WTC11 (cell line): Measurements from ENCODE around the gene MACROD2. TPM values are rescaled to one million over a fixed set of nuclear protein-coding genes. Genes with fewer than 3 reads are reported as not detected.

Experiments
- ATAC-seq: fragments of 200-7000 bp; cut with Tn5 transposase; 2 replicates; pipeline ENCODE4 v1.10.0; 2021; ENCODE audit warnings: mild to moderate bottlenecking, moderate library complexity
- CTCF ChIA-PET: fragments of 300-600 bp; sonication (Branson Sonifier 250); formaldehyde crosslinking; loops from one replicate; lab custom pipeline; 2021; ENCODE audit warnings: antibody characterized with exemption; lab: Charles Lee
- POLR2A ChIA-PET: fragments of 350-600 bp; sonication (Branson Sonifier 250); formaldehyde crosslinking; loops from one replicate; lab custom pipeline; 2021; ENCODE audit warnings: antibody characterized with exemption; lab: Charles Lee
- DNase-seq: peaks from one replicate; pipeline ENCODE4 v3.0.0; 2021; ENCODE audit warnings: low spot score
- H3K27ac Mint-ChIP-seq: 2 replicates; pipeline ENCODE4 v1.8.0; 2021; ENCODE audit warnings: mixed read lengths
- H3K27me3 Mint-ChIP-seq: 2 replicates; pipeline ENCODE4 v1.8.0; 2021; ENCODE audit warnings: low read depth, mild to moderate bottlenecking, moderate library complexity, mixed read lengths
- H3K36me3 Mint-ChIP-seq: 2 replicates; pipeline ENCODE4 v1.8.0; 2021; ENCODE audit warnings: mixed read lengths
- H3K4me1 Mint-ChIP-seq: 2 replicates; pipeline ENCODE4 v1.8.0; 2022; ENCODE audit warnings: mixed read lengths
- H3K4me3 Mint-ChIP-seq: 2 replicates; pipeline ENCODE4 v1.8.0; 2021; ENCODE audit warnings: mild to moderate bottlenecking, moderate library complexity, mixed read lengths
- H3K9me3 Mint-ChIP-seq: 2 replicates; pipeline ENCODE4 v1.8.0; 2021; ENCODE audit warnings: mixed read lengths
- CBFB ChIP-seq: sonication (generic); formaldehyde crosslinking; IDR thresholded peaks from 2 replicates; pipeline ENCODE4 v1.8.1; 2022; ENCODE audit warnings: mild to moderate bottlenecking, low read depth, missing genetic modification reagents
- CTCF ChIP-seq: fragments of 200-600 bp; IDR thresholded peaks from 2 replicates; pipeline ENCODE4 v1.8.0; 2022; ENCODE audit warnings: antibody characterized with exemption
- ETV6 ChIP-seq: sonication (generic); formaldehyde crosslinking; IDR thresholded peaks from 2 replicates; pipeline ENCODE4 v1.8.1; 2022; ENCODE audit warnings: mild to moderate bottlenecking, missing genetic modification reagents
- FOXK1 ChIP-seq: sonication (generic); formaldehyde crosslinking; IDR thresholded peaks from 2 replicates; pipeline ENCODE4 v1.8.0; 2022; ENCODE audit warnings: mild to moderate bottlenecking, moderate library complexity, missing genetic modification reagents
- JUN ChIP-seq: sonication (generic); formaldehyde crosslinking; IDR thresholded peaks from 2 replicates; pipeline ENCODE4 v1.8.0; 2023; ENCODE audit warnings: mild to moderate bottlenecking, missing genetic modification reagents
- NR1H2 ChIP-seq: sonication (generic); formaldehyde crosslinking; IDR thresholded peaks from 2 replicates; pipeline ENCODE4 v1.9.0; 2021; ENCODE audit warnings: mild to moderate bottlenecking, moderate library complexity, missing genetic modification reagents
- OVOL2 ChIP-seq: fragments of 250-450 bp; sonication (Bioruptor Pico); IDR thresholded peaks from 2 replicates; pipeline ENCODE4 v1.9.0; 2021; ENCODE audit warnings: mild to moderate bottlenecking, borderline replicate concordance
- SMAD3 ChIP-seq: sonication (generic); formaldehyde crosslinking; IDR thresholded peaks from 2 replicates; pipeline ENCODE4 v1.8.0; 2022; ENCODE audit warnings: missing genetic modification reagents, mild to moderate bottlenecking, borderline replicate concordance
- SOX15 ChIP-seq: fragments of 250-450 bp; sonication (Bioruptor Pico); IDR thresholded peaks from 2 replicates; pipeline ENCODE4 v1.9.0; 2021; ENCODE audit warnings: mild to moderate bottlenecking
- SP1 ChIP-seq: sonication (generic); formaldehyde crosslinking; conservative IDR thresholded peaks from 2 replicates; pipeline ENCODE4 v1.8.1; 2022; ENCODE audit warnings: missing genetic modification reagents
- TEAD1 ChIP-seq: sonication (generic); formaldehyde crosslinking; IDR thresholded peaks from 2 replicates; pipeline ENCODE4 v1.8.0; 2022; ENCODE audit warnings: mild to moderate bottlenecking, missing genetic modification reagents
- ZBTB21 ChIP-seq: sonication (generic); formaldehyde crosslinking; IDR thresholded peaks from 2 replicates; pipeline ENCODE4 v1.8.1; 2023; ENCODE audit warnings: mild to moderate bottlenecking, missing genetic modification reagents, borderline replicate concordance
- ZNF317 ChIP-seq: sonication (generic); formaldehyde crosslinking; IDR thresholded peaks from 2 replicates; pipeline ENCODE4 v1.8.1; 2023; ENCODE audit warnings: low read depth, mild to moderate bottlenecking, moderate library complexity, missing genetic modification reagents, borderline replicate concordance
- ZNF416 ChIP-seq: fragments of 250-450 bp; sonication (Bioruptor Pico); IDR thresholded peaks from 2 replicates; pipeline ENCODE4 v1.9.0; 2021; ENCODE audit warnings: mild to moderate bottlenecking, inconsistent platforms
- total RNA-seq: library from RNA; stranded (reverse); gene quantifications from 3 replicates; pipeline ENCODE4 v1.2.3, GENCODE V29; 2021
- TF ChIP-seq, protein P1 (sequence below): sonication (generic); formaldehyde crosslinking; conservative IDR thresholded peaks from 2 replicates; pipeline ENCODE4 v1.8.1; 2022; ENCODE audit warnings: mild to moderate bottlenecking, missing genetic modification reagents
- TF ChIP-seq, protein P2 (sequence below): sonication (generic); formaldehyde crosslinking; IDR thresholded peaks from 2 replicates; pipeline ENCODE4 v1.8.1; 2023; ENCODE audit warnings: mild to moderate bottlenecking, missing genetic modification reagents
- TF ChIP-seq, protein P3 (sequence below): sonication (generic); formaldehyde crosslinking; IDR thresholded peaks from 2 replicates; pipeline ENCODE4 v1.8.1; 2023; ENCODE audit warnings: mild to moderate bottlenecking, missing genetic modification reagents, moderate library complexity
- TF ChIP-seq, protein P4 (sequence below): sonication (generic); formaldehyde crosslinking; IDR thresholded peaks from 2 replicates; pipeline ENCODE4 v1.8.0; 2023; ENCODE audit warnings: missing genetic modification reagents, mild to moderate bottlenecking, borderline replicate concordance
- TF ChIP-seq, protein P5 (sequence below): fragments of 250-450 bp; sonication (Bioruptor Pico); conservative IDR thresholded peaks from 2 replicates; pipeline ENCODE4 v1.9.0; 2021; ENCODE audit warnings: mild to moderate bottlenecking
- TF ChIP-seq, protein P6 (sequence below): sonication (generic); formaldehyde crosslinking; IDR thresholded peaks from 2 replicates; pipeline ENCODE4 v1.8.1; 2023; ENCODE audit warnings: mild to moderate bottlenecking, moderate library complexity, missing genetic modification reagents

Gene MACROD2
- total RNA-seq, 1 experiment from 2014 or later: 4.1 TPM

DNA sequence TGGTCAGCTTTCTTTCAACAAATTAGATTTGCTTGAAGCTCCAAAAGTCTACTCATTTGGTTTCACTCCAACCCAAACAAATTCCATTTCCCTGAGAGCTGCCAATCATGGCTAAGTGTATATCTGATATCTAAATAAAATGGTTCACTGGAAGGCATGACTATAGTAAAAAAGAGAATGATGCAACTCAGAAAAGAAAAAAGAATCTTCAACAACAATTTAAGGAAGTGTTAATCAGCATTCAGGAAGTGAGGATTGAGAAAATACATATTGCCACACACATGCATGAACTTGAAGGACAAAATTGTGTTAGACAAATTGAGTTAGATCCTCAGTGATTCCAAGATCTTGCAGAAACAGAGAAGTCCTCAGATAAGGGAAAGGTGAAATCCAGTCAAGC lies 1315.0 kb downstream of the MACROD2 start:
- Mint-ChIP-seq H3K27ac (no peak overlapping the region), H3K4me1 (0 out of 2 replicates have a peak, but pooled peaks cover 3% of the 10 kb centered on the region), H3K4me3 (no peak overlapping the region), H3K36me3 (no peaks in the 10 kb centered on the region), H3K27me3 (no peaks in the 10 kb centered on the region; the same call in 1 of the 2 replicates), H3K9me3 (peaks cover 6% of the 10 kb centered on the region; the same call in 1 of the 2 replicates)
- TF ChIP-seq, protein P1, sequence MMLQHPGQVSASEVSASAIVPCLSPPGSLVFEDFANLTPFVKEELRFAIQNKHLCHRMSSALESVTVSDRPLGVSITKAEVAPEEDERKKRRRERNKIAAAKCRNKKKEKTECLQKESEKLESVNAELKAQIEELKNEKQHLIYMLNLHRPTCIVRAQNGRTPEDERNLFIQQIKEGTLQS (CRISPR knock-in tag): no peak
- TF ChIP-seq ZBTB21 (CRISPR knock-in tag) (no peak), SMAD3 (CRISPR knock-in tag) (no peak), ETV6 (no peak), CTCF (no peak), ZNF416 (CRISPR knock-in tag) (no peak)
- TF ChIP-seq, protein P2, sequence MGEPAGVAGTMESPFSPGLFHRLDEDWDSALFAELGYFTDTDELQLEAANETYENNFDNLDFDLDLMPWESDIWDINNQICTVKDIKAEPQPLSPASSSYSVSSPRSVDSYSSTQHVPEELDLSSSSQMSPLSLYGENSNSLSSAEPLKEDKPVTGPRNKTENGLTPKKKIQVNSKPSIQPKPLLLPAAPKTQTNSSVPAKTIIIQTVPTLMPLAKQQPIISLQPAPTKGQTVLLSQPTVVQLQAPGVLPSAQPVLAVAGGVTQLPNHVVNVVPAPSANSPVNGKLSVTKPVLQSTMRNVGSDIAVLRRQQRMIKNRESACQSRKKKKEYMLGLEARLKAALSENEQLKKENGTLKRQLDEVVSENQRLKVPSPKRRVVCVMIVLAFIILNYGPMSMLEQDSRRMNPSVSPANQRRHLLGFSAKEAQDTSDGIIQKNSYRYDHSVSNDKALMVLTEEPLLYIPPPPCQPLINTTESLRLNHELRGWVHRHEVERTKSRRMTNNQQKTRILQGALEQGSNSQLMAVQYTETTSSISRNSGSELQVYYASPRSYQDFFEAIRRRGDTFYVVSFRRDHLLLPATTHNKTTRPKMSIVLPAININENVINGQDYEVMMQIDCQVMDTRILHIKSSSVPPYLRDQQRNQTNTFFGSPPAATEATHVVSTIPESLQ (CRISPR knock-in tag): no peak
- ChIA-PET POLR2A (no interaction called here), CTCF (no interaction called here)
- ATAC-seq: no peak
- no peak for DNase-seq

DNA sequence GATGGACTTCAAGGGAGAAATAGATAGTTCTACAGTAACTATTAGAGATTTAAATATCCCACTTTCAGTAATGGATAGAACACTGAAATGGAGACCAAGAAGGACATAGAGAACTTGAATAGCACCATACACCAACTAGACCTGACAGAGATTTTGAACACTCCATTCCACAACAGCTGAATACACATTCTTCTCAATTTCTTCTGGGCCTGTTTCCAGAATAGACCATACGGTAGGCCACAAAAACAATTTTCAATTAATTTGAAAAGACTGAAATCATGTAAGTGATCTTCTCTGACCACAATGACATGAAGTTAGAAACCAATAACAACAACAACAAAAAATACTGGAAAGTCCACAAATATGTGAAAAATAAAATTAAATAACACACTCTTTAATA lies 1321.2 kb downstream of the MACROD2 start:
- H3K36me3 Mint-ChIP-seq: no peaks in the 10 kb centered on the region
- TF ChIP-seq, protein P3, sequence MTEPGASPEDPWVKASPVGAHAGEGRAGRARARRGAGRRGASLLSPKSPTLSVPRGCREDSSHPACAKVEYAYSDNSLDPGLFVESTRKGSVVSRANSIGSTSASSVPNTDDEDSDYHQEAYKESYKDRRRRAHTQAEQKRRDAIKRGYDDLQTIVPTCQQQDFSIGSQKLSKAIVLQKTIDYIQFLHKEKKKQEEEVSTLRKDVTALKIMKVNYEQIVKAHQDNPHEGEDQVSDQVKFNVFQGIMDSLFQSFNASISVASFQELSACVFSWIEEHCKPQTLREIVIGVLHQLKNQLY (CRISPR knock-in tag): no peak
- TF ChIP-seq ETV6 (no peak), JUN (CRISPR knock-in tag) (no peak), NR1H2 (CRISPR knock-in tag) (no peak), ZNF317 (CRISPR knock-in tag) (no peak), OVOL2 (no peak), SOX15 (CRISPR knock-in tag) (no peak), FOXK1 (no peak), SP1 (CRISPR knock-in tag) (no peak), CBFB (CRISPR knock-in tag) (no peak), TEAD1 (CRISPR knock-in tag) (no peak)
- TF ChIP-seq, protein P4, sequence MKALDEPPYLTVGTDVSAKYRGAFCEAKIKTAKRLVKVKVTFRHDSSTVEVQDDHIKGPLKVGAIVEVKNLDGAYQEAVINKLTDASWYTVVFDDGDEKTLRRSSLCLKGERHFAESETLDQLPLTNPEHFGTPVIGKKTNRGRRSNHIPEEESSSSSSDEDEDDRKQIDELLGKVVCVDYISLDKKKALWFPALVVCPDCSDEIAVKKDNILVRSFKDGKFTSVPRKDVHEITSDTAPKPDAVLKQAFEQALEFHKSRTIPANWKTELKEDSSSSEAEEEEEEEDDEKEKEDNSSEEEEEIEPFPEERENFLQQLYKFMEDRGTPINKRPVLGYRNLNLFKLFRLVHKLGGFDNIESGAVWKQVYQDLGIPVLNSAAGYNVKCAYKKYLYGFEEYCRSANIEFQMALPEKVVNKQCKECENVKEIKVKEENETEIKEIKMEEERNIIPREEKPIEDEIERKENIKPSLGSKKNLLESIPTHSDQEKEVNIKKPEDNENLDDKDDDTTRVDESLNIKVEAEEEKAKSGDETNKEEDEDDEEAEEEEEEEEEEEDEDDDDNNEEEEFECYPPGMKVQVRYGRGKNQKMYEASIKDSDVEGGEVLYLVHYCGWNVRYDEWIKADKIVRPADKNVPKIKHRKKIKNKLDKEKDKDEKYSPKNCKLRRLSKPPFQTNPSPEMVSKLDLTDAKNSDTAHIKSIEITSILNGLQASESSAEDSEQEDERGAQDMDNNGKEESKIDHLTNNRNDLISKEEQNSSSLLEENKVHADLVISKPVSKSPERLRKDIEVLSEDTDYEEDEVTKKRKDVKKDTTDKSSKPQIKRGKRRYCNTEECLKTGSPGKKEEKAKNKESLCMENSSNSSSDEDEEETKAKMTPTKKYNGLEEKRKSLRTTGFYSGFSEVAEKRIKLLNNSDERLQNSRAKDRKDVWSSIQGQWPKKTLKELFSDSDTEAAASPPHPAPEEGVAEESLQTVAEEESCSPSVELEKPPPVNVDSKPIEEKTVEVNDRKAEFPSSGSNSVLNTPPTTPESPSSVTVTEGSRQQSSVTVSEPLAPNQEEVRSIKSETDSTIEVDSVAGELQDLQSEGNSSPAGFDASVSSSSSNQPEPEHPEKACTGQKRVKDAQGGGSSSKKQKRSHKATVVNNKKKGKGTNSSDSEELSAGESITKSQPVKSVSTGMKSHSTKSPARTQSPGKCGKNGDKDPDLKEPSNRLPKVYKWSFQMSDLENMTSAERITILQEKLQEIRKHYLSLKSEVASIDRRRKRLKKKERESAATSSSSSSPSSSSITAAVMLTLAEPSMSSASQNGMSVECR (CRISPR knock-in tag): no peak
- TF ChIP-seq, protein P5, sequence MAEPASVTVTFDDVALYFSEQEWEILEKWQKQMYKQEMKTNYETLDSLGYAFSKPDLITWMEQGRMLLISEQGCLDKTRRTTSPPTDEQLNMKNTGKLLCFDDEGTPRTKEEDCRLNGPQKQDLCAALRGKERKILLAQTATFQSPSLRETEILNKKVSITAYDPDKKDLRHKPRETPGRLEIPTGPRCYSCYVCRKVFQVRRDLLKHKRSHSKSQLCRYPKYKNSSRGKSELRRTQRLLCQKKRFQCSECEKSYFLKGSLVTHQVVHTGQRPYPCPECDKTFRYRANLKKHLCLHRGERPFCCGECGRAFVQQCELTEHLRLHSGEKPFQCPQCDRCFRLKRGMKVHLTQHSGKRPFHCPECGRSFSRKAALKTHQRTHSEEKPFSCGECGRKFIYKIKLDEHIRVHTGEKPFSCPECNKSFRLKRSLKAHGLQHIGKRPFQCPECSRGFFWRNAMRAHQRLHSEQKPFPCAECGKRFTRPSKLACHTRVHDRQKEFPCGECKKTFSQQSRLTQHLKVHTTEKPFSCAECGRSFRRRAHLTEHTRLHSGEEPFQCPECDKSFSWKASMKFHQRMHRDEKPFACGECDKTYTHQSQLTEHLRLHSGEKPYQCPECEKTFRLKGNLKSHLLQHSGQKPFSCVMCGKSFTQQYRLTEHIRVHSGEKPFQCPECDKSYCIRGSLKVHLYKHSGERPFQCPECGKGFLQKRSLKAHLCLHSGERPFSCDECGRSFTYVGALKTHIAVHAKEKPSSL (CRISPR knock-in tag): no peak
- TF ChIP-seq, protein P6, sequence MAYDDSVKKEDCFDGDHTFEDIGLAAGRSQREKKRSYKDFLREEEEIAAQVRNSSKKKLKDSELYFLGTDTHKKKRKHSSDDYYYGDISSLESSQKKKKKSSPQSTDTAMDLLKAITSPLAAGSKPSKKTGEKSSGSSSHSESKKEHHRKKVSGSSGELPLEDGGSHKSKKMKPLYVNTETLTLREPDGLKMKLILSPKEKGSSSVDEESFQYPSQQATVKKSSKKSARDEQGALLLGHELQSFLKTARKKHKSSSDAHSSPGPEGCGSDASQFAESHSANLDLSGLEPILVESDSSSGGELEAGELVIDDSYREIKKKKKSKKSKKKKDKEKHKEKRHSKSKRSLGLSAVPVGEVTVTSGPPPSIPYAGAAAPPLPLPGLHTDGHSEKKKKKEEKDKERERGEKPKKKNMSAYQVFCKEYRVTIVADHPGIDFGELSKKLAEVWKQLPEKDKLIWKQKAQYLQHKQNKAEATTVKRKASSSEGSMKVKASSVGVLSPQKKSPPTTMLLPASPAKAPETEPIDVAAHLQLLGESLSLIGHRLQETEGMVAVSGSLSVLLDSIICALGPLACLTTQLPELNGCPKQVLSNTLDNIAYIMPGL (CRISPR knock-in tag): no peak

More for the DNA sequence above, 1321.2 kb downstream of the MACROD2 start:
- peaks cover 10% of the 10 kb centered on the region for H3K4me1 Mint-ChIP-seq
- no peak overlapping the region for H3K4me3 Mint-ChIP-seq
- ATAC-seq (no peak), DNase-seq (no peak)
- CTCF ChIA-PET: no interaction called here
- H3K9me3 Mint-ChIP-seq: peaks cover 12% of the 10 kb centered on the region
- H3K27me3 Mint-ChIP-seq: no peaks in the 10 kb centered on the region; the same call in 1 of the 2 replicates
- POLR2A ChIA-PET: no interaction called here
- H3K27ac Mint-ChIP-seq: no peak overlapping the region
